ENCODE data around the gene TMEM175.
"Not testable (repeated sequence)": the region's sequence is repeated elsewhere in the genome, so short reads cannot be mapped to it uniquely, and the experiment has no call there.

The TMEM175 gene

DNA sequence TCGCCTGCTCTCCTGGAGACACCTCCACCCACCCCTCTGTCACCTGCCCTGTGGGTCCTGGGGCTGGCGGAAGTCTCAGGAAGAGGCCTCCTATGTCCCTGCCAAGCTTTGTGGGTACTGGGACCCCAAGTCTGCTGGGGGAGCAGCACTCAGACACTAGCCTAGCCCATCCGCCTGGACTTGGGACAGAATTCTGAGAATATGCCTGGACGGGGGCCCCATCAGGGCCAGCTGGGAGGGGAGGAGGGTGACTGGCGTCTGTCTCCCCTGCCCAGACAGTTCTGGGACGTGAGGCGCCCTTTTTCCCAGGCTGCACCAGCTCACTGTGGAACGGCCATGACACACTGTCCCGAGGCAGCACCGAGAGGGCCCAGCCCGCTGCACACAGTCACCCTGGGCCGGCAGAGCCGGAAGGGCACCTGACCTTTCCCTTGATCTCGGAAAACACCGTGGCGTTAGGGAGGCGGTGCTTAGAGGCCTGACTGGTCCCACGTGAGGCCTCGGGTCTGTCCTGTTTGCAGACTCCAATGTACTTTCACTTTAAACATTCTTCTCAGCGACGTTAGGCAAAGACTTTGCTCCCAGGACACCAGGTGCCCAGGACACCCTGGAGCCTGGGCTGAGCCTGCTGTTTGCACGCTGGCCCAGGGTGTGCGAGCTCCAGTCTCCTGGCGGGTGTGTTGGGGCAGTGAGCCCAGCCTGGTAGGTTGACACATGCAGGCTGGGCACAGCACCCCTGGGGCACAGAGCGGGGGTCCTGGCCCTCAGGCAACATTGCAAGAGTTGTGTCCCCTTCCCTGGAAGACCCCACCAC, 60.2 kb downstream of the TMEM175 start:
- no peak for DNase-seq

DNA sequence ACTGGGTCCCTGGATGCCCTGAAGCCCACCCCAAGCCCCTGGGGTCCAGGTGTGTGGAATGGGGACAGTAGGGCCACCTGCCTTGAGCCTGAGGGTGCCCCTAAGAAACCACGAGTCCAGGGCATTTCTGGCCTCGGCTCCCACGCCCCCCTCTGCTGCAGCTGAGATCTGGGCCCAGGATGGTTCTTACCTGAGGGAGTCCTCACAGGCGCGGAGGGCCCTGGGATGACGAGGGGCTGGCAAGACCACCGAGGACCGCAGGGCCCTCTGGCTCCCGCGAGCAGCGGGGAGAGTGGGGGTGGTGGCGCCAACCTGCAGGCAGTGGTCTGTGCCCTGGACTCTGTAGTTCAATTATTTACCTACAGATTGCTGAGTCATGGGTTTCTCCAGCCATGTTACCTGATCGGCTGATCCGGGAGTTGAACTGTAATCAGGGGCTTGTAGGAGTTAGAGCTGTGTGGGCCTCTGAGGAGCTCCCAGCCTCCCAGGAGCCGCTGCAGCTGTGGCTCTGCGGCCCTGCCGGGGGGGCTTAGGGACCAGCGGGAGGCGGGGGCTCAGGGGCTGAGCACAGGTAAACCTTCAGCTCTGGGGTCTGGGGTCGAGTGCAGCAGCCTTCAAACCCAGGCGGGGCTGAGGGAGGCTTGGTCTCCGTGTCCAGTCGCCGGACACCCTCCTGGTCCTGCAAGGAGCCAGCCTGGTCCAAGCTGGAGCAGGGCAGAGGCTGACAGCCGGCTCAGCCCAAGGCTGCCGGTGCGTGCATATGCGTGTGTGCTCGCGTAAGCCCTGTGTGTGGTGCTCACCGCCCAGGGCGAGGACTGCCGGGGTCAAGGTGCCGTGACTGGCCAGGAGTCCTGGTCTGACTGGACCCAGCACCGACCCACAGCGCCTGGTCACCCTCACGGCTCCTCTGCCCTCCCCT, 61.1 kb downstream of the TMEM175 start, which contains the start of gene SLC26A1:
Gene SLC26A1 (minus strand): TSS at position 294 of the 919 bp plus-strand sequence. CDS start 1,701 bp downstream, outside the sequence.
- no peak for DNase-seq

DNA sequence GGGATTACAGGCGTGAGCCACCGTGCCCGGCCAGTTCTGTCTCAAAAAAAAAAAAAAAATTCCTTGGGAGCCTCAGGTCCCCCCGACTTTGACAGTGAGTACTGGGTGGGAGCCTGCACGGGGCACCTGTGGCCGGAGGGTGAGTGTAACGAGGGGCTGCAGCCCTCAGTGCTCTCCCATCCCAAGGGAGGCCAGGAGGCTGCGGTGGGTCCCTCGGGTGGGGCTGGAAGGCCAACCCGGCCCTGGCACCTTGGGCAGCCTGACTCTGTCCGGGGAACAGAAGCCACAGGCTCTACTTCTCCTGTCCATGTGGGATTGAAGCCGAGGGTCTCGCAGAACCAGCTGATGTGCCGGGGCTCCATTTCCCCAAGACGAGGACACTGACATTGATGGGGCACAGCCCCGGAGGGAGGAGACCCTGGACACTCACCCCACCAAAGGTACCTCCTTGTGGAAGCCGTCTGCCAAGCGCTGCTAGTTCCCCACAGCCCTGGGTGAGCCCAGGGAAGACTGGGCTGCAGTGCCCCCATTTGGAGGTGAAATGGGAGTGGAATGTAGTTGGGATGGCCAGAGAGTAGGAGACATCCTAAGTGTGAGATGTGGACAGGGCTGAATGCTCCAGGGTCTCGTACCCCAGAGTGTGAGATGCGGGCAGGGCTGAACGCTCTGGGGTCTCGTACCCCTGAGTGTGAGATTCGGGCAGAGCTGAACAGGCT, 63.2 kb downstream of the TMEM175 start:
- no peak for DNase-seq

DNA sequence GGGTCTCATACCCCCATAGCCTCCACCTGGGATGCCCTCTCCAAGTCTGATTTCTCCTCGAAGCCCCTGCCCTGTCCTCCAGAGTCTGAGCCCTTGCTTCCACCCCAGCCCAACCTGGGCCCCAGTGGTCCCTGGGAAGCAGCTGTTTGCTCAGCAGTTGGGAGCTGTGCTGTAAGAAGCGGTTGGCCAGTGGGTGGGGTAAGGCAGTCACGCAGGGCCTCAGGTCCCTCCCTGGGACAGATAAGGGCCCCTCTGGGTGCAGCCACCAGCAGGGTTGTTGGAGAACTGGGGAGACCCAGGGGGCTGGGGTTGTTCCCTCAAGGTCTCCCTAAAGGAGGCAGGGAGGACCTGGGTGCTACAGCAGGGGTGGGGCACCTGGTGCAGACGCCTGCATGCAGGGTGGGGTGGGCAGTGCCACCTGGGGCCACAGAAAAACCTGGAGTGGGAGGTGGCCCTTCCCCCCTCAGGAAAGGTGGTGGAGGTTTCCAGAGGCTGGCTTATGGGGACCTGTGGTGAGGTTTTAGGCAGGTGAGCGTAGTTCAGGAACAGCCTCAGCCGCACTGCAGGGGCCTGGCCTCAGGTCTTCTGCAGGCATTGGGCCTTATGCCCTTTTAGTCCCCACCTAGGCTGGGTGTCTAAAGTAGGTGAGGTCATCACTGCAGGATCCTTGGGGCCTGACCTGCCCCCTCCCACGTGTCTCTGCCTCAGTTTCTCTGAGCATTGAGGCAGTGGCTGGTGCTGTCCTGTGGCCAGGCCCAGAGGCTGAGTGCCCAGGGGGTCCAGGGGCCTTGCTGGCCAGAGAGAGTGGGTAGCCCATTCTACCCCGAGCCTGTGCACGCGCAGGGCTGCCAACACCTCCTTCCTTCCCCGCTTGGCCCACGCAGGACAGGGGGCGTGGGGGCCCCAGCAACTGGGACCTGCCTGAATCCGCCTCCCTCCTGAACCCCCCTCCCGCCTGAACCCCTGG, 64.1 kb downstream of the TMEM175 start:
- no peak for DNase-seq

DNA sequence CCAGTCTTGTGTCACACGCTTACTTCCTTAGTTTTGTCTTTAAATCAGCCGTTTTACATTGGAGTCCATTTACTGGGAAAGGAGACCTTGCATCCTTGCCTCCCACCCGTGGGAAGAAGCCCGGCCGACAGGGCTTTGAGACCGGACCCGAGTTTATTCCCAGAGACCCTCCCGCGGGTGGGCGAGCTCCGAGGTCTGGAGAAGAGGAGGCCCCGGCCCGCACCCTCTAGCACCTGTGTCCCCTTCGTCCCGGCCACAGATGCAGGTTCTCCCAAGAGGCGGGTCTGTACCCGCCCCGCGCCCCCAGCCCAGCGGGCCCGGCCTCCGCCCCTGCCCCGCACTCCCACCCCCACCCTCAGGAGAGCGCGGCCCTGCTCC, 64.7 kb downstream of the TMEM175 start:
- no peak for DNase-seq

DNA sequence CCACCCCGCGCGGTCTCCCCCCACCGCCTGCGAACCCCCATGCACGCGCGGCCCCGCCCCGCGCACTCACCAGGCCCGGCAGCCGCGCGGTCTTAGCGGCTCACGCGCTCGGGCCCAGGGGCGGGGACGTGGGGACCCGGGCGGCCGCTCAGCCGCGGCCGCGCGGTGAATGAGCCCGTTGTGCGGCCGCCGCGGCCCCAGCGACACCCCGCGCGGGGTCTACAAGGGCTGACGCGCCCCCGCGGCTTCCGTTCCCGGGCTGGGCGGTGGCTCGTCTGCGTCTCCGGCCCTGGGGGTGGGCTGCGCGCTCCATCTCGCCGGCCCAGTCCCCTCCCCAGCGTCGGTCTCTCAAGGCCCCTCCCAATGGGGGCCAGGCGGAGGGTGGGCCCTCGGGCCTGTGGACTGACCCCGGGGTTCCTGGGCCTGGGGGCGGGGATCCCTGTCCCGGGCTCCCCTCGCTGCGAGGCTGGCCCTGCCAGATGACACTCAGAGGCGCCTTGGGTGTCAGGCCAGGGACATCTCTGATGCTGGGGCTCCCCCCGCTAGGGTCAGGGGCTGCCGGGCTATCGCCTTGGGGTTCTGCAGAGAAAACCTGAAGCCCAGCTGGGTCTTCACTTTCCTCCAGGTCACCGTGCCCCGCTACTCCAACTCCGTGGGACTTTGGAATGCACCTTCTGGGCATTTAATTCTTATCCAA, 65.3 kb downstream of the TMEM175 start:
- DNase-seq: no peak

DNA sequence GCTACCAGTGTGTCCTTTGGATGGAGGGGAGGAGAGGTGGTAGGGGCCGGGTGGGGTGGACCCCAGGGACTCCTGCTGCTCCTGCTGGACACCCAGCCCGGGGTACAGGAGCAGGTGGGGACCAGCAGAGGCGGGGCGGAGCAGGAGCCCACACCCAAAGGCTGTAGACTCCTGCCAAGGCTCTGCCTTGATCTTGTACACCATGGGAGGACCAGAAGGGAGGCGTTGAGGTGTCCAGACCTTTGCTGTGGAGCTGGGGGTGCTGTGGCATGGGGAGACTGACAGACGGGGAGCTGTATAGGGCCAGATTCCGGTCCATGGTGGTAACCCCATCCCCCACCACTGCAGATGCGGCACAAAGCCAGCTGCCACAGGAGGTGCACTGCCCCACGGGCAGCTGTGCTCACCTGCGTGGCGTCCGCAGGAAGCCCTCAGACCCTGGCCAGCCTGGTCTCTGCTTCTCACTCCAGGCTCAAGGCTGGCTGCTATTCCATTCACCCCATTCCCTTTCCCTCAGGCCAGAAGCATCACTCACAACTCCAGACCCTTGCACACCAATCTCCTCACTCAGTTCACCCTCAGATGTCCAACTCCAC, 65.9 kb downstream of the TMEM175 start:
- no peak for DNase-seq

DNA sequence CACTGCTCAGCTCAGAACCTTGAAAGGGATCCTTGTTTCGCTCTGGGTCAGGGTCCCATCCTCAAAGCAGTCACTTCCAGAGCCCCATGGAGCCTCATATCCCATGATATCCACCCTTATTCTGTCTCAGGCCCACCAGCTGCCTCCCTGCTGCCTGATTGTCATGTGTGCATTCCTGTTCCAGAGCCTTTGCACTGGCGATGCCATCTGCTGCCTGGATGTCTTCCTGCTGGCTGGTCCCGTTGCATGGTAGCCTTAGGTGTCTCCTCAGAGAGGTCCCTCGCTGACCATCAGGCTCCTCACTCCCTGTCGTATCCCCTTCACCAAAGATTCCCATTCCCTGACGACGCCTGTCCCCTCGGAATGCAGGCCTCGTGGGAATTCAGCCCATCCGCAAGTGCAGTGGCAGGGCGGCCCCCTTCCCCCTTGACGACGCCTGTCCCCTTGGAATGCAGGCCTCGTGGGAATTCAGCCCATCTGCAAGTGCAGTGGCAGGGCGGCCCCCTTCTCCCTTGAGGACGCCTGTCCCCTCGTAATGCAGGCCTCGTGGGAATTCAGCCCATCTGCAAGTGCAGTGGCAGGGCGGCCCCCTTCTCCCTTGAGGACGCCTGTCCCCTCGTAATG, 67.1 kb downstream of the TMEM175 start:
- DNase-seq: not testable (repeated sequence)

DNA sequence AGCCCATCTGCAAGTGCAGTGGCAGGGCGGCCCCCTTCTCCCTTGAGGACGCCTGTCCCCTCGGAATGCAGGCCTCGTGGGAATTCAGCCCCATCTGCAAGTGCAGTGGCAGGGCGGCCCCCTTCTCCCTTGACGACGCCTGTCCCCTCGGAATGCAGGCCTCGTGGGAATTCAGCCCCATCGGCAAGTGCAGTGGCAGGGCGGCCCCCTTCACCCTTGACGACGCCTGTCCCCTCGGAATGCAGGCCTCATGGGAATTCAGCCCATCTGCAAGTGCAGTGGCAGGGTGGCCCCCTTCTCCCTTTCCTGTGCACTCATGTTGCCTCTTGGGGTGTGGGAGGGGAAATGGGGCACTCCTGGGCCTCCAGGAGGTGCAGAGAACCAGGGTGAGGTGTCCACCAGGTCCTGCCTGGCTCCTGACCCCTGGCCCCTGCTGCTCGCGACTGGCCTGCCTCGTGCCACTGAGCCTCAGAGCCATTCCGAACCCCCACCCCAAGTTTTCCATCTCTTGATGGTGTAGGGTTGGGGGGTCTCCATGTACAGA, 67.7 kb downstream of the TMEM175 start:
- no peak for DNase-seq

DNA sequence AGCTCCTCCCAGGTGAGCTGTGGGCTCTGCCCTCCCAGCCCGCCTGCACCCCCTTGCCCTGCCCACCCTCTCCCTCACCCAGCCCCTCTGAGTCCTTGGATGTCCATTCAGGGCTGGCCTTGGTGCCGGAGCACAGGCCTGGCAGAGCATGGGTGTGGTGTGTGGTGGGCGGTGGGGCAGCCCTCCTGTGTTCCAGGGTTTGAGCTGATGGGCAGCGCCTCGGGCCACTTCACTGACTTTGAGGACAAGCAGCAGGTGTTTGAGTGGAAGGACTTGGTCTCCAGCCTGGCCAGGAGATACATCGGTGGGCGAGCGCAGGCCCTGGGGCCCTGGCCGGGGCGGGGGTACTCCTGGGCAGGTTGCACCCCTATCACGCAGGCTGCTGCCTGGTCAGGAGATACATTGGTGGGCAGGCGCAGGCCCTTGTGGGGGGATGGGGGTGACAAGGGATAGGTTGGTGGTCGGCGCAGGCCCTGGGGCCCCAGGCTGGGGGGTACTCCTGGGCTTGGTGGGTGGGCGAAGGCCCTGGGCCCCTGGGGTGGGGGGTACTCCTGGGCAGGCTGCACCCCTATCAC, 68.5 kb downstream of the TMEM175 start:
- DNase-seq: no peak

GRCh38 chr4:1001561-1002130, 69.4 kb downstream of the TMEM175 start:
- DNase-seq: no peak

DNA sequence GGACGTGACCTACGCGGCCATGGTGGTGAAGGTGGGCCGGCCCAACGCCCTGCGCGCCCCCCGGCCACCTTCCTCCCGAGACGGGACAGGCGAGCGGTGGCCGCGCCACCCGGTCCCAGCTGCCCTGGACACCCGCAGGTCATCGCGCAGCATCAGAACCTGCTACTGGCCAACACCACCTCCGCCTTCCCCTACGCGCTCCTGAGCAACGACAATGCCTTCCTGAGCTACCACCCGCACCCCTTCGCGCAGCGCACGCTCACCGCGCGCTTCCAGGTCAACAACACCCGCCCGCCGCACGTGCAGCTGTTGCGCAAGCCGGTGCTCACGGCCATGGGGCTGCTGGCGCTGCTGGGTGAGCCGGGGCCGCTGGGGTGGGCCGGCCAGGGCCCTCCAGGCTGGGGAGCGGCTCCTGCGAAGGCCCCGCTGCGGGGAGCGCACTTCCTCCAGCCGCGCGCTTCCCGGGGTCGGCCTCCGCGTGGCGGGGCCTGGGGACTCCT, 69.9 kb downstream of the TMEM175 start:
- no peak for DNase-seq

DNA sequence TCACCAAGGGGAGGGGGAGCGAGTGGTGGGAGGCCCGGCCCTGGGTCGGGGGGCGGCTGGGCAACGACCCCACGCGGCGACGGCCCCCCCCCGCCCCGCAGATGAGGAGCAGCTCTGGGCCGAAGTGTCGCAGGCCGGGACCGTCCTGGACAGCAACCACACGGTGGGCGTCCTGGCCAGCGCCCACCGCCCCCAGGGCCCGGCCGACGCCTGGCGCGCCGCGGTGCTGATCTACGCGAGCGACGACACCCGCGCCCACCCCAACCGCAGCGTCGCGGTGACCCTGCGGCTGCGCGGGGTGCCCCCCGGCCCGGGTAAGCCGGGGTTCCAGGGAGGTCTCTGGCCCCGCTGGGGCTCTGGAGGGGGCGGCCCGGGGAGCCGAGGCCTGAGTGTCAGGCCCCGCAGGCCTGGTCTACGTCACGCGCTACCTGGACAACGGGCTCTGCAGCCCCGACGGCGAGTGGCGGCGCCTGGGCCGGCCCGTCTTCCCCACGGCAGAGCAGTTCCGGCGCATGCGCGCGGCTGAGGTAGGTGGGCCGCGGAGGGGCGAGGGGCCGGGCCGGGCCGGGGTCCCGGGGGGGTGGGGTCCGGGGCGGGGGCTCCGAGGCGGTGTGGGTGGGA, 70.5 kb downstream of the TMEM175 start:
- no peak for DNase-seq

DNA sequence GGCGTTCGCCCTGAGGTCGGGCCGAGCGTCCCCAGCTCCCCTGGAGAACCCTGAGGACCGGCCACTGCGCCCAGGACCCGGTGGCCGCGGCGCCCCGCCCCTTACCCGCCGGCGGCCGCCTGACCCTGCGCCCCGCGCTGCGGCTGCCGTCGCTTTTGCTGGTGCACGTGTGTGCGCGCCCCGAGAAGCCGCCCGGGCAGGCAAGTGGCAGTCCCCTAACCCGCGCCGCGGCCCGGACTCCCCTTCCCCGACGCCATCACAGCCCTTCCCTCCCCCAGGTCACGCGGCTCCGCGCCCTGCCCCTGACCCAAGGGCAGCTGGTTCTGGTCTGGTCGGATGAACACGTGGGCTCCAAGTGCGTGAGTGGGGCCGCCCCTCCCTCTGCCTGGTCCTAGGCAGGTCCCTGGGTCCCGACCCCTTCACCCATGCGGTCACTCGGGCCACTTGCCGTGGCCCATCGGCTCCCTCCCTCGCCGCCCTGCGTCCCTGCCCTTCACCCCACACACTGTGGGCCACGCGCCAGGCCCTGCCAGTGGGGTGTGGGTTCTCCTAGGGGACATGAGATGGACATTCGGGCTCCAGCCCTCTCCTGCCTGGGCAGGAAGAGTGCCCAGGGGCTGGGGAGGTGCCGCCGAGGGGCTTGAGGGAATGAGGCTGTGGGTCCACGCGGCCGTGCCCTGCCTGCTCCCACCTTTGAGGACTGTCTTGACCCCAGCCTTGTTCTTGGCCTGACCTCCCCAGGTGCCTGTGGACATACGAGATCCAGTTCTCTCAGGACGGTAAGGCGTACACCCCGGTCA, 71.2 kb downstream of the TMEM175 start:
- DNase-seq: no peak

DNA sequence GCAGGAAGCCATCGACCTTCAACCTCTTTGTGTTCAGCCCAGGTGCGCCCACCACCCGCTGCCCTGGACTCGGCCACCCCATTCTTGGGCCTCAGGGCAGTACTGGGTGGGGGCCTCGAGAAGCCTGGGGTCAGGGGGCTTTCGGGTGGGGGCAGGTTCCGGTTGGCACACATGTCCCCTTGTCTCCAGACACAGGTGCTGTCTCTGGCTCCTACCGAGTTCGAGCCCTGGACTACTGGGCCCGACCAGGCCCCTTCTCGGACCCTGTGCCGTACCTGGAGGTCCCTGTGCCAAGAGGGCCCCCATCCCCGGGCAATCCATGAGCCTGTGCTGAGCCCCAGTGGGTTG, 71.8 kb downstream of the TMEM175 start:
- no peak for DNase-seq

DNA sequence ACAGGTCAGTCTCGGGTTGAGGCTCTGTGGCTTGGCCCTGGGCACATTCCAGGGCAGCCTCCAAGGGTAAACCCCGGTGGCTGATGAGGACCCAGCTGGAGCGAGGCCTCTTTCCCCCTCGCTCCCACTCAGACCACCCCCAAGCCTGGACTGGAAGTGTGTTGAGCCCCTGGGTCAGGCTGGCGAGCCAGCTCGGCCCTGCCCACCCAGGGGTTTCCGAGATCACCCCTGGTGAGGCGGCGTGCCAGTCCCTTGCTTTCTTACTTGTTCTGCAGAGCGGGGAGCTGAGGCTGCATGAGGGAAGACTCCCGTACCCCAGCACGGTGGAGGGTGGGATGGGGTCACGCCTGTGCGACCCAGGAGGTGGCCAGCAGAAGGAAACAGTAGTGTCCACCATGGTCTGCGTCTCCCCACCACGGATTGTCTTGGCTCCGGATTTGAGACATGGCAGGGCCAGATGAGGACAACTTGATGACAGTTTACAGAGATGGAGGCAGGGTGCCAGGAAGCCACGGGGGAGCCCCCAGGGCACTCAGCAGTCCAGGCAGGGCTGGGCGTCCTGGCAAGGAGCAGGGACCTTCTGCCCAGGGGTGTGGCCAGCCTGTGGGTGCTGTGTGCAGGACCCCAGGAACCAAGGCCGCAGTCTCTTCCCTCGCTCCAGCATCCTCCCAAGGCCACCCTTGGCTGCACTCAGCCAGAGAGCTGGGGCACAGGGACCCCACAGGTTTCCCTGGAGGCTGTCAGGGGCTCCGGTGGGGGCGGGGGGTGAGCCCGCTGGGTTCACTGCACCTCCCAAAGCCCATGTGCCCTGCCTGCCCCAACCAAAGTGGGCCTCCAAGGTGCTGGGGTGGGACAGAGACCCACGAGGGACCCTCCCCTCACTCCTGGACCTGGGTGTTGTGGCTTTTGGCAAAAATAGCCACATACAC, 72.6 kb downstream of the TMEM175 start:
- DNase-seq: no peak

DNA sequence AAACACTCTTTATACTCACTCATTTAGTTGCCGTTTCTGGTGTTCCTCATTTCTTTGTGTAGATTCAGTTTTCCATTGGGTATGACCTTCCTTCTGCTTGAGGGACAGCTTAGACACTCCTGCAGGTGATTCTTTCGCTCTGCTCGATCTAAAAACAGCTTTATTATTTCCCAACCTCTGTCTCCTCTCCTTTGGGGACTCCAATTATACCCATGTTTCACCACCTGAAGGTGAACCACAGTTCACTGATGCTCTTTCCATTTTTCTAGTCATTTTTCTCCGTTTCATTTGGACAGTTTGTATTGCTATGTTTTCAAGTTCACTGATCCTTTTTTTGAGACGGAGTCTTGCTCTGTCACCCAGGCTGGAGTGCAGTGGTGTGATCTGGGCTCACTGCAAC, 74.6 kb downstream of the TMEM175 start:
- no peak for DNase-seq

Measured in inflammatory macrophage (primary cell).